Testis (tissue), 3 donors: ENCODE measurements around the gene ATP13A1. TPM values are rescaled to one million over a fixed set of nuclear protein-coding genes. Genes with fewer than 3 reads are reported as not detected.

Experiments
- DNase-seq: peaks from one replicate; pipeline ENCODE4 v3.0.0-alpha.2; 2019
- H3K27ac ChIP-seq, 2 donors: fragments of 200-600 bp; sonication (generic); one replicate each; pipeline ENCODE4 v1.5.1; 2019
- H3K27me3 ChIP-seq: fragments of 200-600 bp; sonication (generic); one replicate; pipeline ENCODE4 v1.5.1; 2019
- H3K36me3 ChIP-seq: fragments of 200-600 bp; sonication (generic); one replicate; pipeline ENCODE4 v1.5.1; 2017; ENCODE audit warnings: low read depth; ENCODE audit errors: missing control alignments
- H3K4me1 ChIP-seq: fragments of 200-600 bp; sonication (generic); one replicate; pipeline ENCODE4 v1.5.1; 2019
- H3K4me3 ChIP-seq, 2 donors: fragments of 200-600 bp; sonication (generic); one replicate each; pipeline ENCODE4 v1.5.1; 2017 to 2019
- H3K9me3 ChIP-seq: fragments of 200-600 bp; sonication (generic); one replicate; pipeline ENCODE4 v1.5.1; 2017
- CTCF ChIP-seq, 3 experiments: fragments of 450-650 bp in 2 of 3; fragments of 200-600 bp in 1 of 3; sonication (generic) in 1 of 3; IDR thresholded peaks; one replicate each; pipeline ENCODE4 v1.5.1; 2016 to 2019; ENCODE audit warnings: antibody characterized with exemption in 3 of 3, mild to moderate bottlenecking in 2 of 3, moderate library complexity in 1 of 3
- POLR2A ChIP-seq: fragments of 450-650 bp; IDR thresholded peaks from one replicate; pipeline ENCODE4 v1.6.1; 2017; ENCODE audit warnings: antibody characterized with exemption, mild to moderate bottlenecking, moderate library complexity
- WGBS, 2 donors: methylation state at CpG; one replicate each; pipeline ENCODE4 v1.1.5; 2018; 5-methylcytosine and 5-hydroxymethylcytosine counted together
- intact Hi-C: fragments of 100-400 bp; cut with DNase I; formaldehyde crosslinking; loops from one replicate; pipeline ENCODE4 v1.15.1; 2023; ENCODE audit warnings: low total_unique reads
- polyA plus RNA-seq: library from polyadenylated mRNA; stranded (reverse); fragments of 350-450 nt; fragmentation: Illumina TruSeq; extraction: RNeasy Lipid Tissue Mini Kit (QIAGEN cat#74804); gene quantifications from one replicate; pipeline ENCODE4 v1.2.3, GENCODE V29; 2014; ENCODE audit warnings: low read depth, low replicate concordance; ENCODE audit not compliant: insufficient read depth
- total RNA-seq, 2 donors: library from RNA; depleted of rRNA; stranded (reverse); fragments of >200 nt; gene quantifications; one replicate each; pipeline ENCODE4 v1.2.3, GENCODE V29; 2016

ATP13A1 gene
- total and polyA plus RNA-seq, 3 donors from 2014 or later: 64.1 to 360 (median 292) TPM

- intact Hi-C loops: no loop called here
- Histone ChIP-seq H3K27ac (peak overlapping the region in 1 of 2 donors; percentile 95), H3K9me3 (no peaks in the 10 kb centered on the region), H3K4me1 (peaks cover 10% of the 10 kb centered on the region), H3K36me3 (no peaks in the 10 kb centered on the region), H3K4me3 (peak overlapping the region; percentile 93 to 95), H3K27me3 (no peaks in the 10 kb centered on the region)
- WGBS, 2 donors: 6 to 12% methylated on average over 6 to 17 of the region's 17 CpGs
- no peak for DNase-seq
- no peak for TF ChIP-seq CTCF (IDR thresholded peaks at IDR 0.05)
- no peak for TF ChIP-seq POLR2A
Measured at GRCh38 chr19:19662871-19663255, 613 bp downstream of the ATP13A1 start.

GRCh38 chr19:19662344-19662743 is 1.1 kb downstream of the ATP13A1 start:
- H3K27me3 ChIP-seq: no peaks in the 10 kb centered on the region
- intact Hi-C loops: no loop called here
- H3K27ac ChIP-seq: no peak overlapping the region

GRCh38 chr19:19661675-19662251 is 1.7 kb downstream of the ATP13A1 start:
- TF ChIP-seq CTCF (IDR thresholded peaks at IDR 0.05) (no peak), POLR2A (no peak)
- Histone ChIP-seq H3K9me3 (no peaks in the 10 kb centered on the region), H3K36me3 (no peaks in the 10 kb centered on the region), H3K4me3 (no peak overlapping the region), H3K27me3 (no peaks in the 10 kb centered on the region), H3K27ac (no peak overlapping the region), H3K4me1 (peaks cover 10% of the 10 kb centered on the region)
- intact Hi-C loops: no loop called here
- 71 to 82% methylated on average over 18 of the region's 18 CpGs for WGBS, 2 donors
- no peak for DNase-seq

More at GRCh38 chr19:19662344-19662743, 1.1 kb downstream of the ATP13A1 start:
- no peak for DNase-seq
- TF ChIP-seq POLR2A: no peak
- no peak for TF ChIP-seq CTCF (IDR thresholded peaks at IDR 0.05)
- 66 to 67% methylated on average over 8 of the region's 8 CpGs for WGBS, 2 donors
- Histone ChIP-seq H3K9me3 (no peaks in the 10 kb centered on the region), H3K4me3 (no peak overlapping the region), H3K4me1 (peaks cover 10% of the 10 kb centered on the region), H3K36me3 (no peaks in the 10 kb centered on the region)

GRCh38 chr19:19661141-19661674 is 2.3 kb downstream of the ATP13A1 start:
- Histone ChIP-seq H3K4me1 (peaks cover 10% of the 10 kb centered on the region), H3K9me3 (no peaks in the 10 kb centered on the region), H3K27me3 (no peaks in the 10 kb centered on the region), H3K4me3 (no peak overlapping the region), H3K27ac (no peak overlapping the region), H3K36me3 (no peaks in the 10 kb centered on the region)
- TF ChIP-seq POLR2A: no peak
- no peak for TF ChIP-seq CTCF (IDR thresholded peaks at IDR 0.05)
- intact Hi-C loops: no loop called here
- WGBS, 2 donors: 86 to 87% methylated on average over 10 of the region's 10 CpGs
- no peak for DNase-seq
